Skin of body (tissue), 2 donors: Measurements from ENCODE around the gene ERCC8. TPM values are rescaled to one million over a fixed set of nuclear protein-coding genes. Genes with fewer than 3 reads are reported as not detected.

Source experiments
- DNase-seq: peaks from one replicate; lab custom pipeline; 2025; lab: John Stamatoyannopoulos, UW
- total RNA-seq: library from RNA; depleted of rRNA; stranded (reverse); fragments of >200 nt; gene quantifications from one replicate; pipeline ENCODE4 v1.2.3, GENCODE V29; 2014

The ERCC8 gene
- total RNA-seq, 1 donor from 2014 or later: 14.7 TPM

- DNase-seq: no peak
Observed at GRCh38 chr5:60836131-60836530, 108.7 kb downstream of the ERCC8 start.

- no peak for DNase-seq
Observed at GRCh38 chr5:60835554-60835953, 109.3 kb downstream of the ERCC8 start.

GRCh38 chr5:60833520-60833919 is 111.3 kb downstream of the ERCC8 start:
- no peak for DNase-seq

DNA sequence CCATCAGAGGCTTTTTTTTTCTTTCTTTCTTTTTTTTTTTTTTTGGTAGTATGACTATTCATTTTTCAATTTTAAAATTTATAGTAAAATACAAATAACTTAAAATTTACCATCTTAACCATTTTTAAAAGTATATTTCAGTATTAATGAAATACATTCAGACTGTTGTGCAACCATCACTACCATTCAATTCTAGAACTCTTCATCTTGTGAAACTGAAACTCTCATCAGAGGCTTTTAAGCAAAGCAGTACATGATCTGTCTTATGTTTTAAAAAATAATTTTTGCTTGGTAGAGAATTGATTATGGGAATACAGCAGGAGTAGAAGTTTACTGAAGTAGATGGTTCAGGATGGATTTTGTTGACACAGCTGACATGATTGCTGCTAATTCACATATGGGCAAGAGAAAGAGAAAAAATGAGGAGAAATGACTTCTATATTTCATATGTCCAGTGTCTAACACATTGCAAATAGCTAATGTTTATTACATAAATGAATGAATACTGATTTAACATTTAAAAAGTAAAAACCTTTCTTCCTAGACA is 114.2 kb downstream of the ERCC8 start:
- DNase-seq: no peak

- no peak for DNase-seq
Observed at GRCh38 chr5:60829490-60830266, 115.2 kb downstream of the ERCC8 start.

DNA sequence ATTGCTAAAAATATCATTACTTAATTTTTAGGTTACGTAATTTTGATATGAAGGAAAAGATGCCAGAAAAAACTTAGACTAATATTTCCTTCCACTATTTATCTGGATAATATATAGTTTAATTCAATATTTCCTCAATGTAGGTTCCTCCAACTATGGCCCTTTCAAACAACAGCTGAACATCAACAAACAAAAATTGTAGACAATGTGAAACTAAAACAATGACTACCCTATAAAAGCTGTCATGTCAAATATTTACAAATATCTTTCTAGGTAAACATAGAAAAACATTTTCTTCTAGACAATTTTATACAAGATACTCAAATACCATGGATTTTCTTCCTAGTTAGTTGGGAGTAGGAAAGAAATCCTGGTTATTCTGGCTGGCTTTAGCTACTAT is 117.7 kb downstream of the ERCC8 start:
- no peak for DNase-seq

- DNase-seq: no peak
Observed at GRCh38 chr5:60826653-60827052, 118.2 kb downstream of the ERCC8 start.

Other genes starting within 250 kb of the ERCC8 start
- gene DEPDC1B, start 244.9 kb downstream of the ERCC8 start, total RNA-seq: 6.7 TPM
- 12.9 TPM for gene ELOVL7, start 100.8 kb downstream of the ERCC8 start, total RNA-seq
- gene NDUFAF2, start 135 bp upstream of the ERCC8 start, total RNA-seq: 18.0 TPM
- gene SMIM15, start 217.4 kb upstream of the ERCC8 start, total RNA-seq: 32.2 TPM